GM12891 (cell line): ENCODE data around the gene TMEM121B.

Experiments used
- DNase-seq: peaks from one replicate; pipeline ENCODE4 v3.0.0; 2011; ENCODE audit warnings: low spot score; ENCODE audit not compliant: insufficient read length
- FAIRE-seq: peaks from 2 replicates; lab custom pipeline; 2011; peaks lifted over from hg19 to GRCh38; lab: Jason Lieb, UNC
- PAX5 ChIP-seq: IDR thresholded peaks from 2 replicates; pipeline ENCODE4 v1.6.1; 2011; ENCODE audit warnings: low read length, moderate library complexity, mild to moderate bottlenecking; ENCODE audit not compliant: insufficient read depth, severe bottlenecking
- POLR2A ChIP-seq: IDR thresholded peaks from 2 replicates; pipeline ENCODE4 v1.6.1; 2011; ENCODE audit warnings: low read depth, low read length, control low read depth
- POLR2AphosphoS5 ChIP-seq: IDR thresholded peaks from 2 replicates; pipeline ENCODE4 v1.6.1; 2011; ENCODE audit warnings: low read depth, low read length, control low read depth
- POU2F2 ChIP-seq: IDR thresholded peaks from 2 replicates; pipeline ENCODE4 v1.6.1; 2011; ENCODE audit warnings: low read depth, mild to moderate bottlenecking, control low read depth, low read length, moderate library complexity
- SPI1 ChIP-seq: IDR thresholded peaks from 2 replicates; pipeline ENCODE4 v1.6.1; 2011; ENCODE audit warnings: low read depth, low read length, control low read depth
- TAF1 ChIP-seq: IDR thresholded peaks from 2 replicates; pipeline ENCODE4 v1.6.1; 2011; ENCODE audit warnings: low read depth, low read length, control low read depth

The TMEM121B gene

DNA sequence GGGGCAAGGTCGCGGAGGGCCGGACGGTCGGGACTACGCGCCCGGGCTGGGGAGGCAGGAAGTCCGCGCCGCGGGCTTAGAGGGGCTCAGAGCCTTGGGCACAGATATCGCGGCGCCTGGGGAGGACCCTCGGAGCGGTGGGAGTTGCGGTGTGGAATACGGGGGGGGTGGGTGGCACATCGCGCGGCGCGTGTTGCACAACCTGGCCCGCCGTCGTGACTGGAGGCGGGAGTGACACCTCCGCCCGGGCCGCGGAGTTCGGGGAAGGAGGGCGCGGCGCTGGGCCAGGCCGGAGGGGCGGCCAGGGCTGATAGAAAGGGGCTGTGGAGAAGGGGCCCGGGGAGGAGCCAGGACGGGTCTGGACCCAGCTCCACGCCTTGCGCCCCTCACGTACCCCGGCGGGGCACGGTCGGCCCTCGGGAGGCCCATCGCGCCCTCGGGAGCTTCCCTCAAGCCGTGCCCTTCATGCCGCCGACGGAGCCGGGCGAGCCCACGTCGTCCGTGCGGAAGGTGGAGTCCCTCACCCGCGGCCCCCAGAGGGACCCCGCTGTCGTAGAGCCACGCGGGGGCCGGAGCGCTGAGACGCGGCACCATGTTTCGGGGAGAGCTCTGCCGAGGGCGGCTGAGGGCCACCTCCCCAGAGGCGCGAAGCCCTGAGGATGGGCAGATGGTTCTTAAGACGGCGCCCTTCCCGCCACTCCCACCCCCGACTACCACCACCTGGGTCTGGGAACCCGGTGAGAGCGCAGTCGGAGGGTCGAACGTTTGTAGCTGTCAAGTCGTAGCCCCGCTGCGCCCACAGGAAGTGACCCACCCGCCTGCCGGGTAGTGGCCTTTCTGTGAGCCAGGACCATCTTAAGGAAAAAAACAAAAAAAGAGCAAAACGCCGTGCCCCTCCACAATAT lies 35.6 kb downstream of the TMEM121B start:
- DNase-seq (no peak), FAIRE-seq (no peak)
- no peak for TF ChIP-seq SPI1
- no peak for TF ChIP-seq POLR2A
- no peak for TF ChIP-seq TAF1
- no peak for TF ChIP-seq POU2F2
- no peak for TF ChIP-seq POLR2AphosphoS5
- no peak for TF ChIP-seq PAX5

DNA sequence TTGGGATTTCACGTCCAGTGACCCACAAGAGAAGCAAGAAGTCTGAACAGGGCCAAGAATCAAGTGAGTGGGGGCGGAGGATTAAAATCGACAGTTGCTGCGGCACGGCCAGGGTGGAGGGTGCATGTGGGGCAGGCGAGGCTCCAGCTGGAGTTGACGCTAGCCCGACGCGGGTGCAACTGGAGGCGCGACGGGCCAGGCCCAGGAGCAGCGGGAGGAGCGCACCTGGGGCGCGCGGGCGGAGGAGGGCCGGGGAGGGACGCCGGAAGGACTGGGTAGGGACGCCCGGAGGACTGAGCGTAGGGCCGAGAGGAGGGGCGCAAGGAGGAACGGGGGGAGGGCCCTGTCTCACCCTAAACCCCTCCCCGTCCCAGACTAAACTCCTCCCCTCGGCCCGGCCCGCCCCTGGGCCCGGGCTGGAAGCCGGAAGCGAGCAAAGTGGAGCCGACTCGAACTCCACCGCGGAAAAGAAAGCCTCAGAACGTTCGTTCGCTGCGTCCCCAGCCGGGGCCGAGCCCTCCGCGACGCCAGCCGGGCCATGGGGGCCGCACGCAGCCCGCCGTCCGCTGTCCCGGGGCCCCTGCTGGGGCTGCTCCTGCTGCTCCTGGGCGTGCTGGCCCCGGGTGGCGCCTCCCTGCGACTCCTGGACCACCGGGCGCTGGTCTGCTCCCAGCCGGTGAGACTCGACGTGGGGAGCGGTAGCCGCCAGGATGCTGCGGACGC lies 36.4 kb downstream of the TMEM121B start, which contains the start of gene IL17RA:
Gene IL17RA (plus strand): TSS at position 447 of the 723 bp plus-strand sequence. CDS start 92 bp downstream, at position 539.
- peak; percentile 96 for FAIRE-seq
- TF ChIP-seq SPI1 = 0 out of 2 replicates have a peak, but pooled peaks have one; percentile 7
- peak; percentile 36; the same call in 1 of the 2 replicates for TF ChIP-seq POLR2AphosphoS5
- 0 out of 2 replicates have a peak, but pooled peaks have one; percentile 9 for TF ChIP-seq POU2F2
- TF ChIP-seq POLR2A = peak; percentile 58; the same call in 1 of the 2 replicates
- TF ChIP-seq TAF1 = peak; percentile 71; the same call in 1 of the 2 replicates
- TF ChIP-seq PAX5 = no peak
- DNase-seq = peak; percentile 89

DNA sequence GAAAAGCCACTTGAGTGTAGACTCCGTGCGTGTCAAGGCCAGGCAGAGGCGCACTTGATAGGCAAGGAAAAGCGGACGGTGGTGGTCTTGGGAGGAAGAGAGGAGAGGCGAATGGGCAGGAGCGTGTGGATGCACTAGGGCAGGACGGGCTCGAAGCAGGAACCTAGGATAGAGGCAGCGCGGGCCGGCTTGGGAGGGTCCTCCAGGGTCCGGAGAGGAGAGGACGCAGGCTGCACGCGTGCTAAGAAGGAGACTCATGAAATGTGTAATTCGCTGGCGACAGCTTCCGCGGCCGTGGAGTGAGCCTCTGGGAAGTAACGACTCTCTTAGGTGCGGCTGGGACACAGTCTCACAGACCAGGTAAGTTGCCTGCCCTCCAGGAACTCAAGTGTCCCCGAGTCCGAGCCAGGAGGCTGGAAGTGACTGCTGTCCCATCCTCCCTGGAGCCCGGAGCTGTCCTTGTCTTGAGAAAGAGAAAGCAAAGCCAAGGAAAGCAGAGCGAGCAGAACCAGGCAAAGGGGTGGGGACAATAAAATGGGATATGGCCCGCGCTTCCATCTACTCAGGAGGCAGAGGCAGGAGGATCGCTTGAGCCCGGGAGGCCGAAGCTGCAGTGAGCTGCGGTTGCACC lies 37.2 kb downstream of the TMEM121B start:
- DNase-seq = no peak
- peak; percentile 9 for FAIRE-seq
- TF ChIP-seq POLR2AphosphoS5 = no peak

DNA sequence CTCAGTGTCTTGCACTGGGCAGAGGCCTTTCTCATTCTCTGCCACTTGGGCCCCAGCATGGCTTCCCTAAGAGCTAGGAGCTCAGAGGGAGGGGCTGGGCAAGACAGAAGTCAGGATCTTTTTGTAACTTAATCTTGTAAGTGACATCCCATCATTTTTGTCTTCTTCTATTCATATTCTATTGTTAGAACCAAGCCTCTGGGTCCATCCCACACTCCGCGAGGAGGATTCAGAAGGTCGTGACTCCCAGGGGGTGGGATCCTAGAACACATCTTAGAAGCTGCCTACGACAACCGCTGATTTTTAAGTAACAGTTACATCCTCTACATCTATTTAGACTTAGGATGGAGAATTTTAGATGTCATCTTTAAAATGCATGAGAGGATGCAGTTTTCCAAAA lies 37.9 kb downstream of the TMEM121B start:
- DNase-seq (no peak), FAIRE-seq (no peak)
- TF ChIP-seq POLR2A (no peak), POLR2AphosphoS5 (no peak), TAF1 (no peak), POU2F2 (no peak), SPI1 (no peak), PAX5 (no peak)

DNA sequence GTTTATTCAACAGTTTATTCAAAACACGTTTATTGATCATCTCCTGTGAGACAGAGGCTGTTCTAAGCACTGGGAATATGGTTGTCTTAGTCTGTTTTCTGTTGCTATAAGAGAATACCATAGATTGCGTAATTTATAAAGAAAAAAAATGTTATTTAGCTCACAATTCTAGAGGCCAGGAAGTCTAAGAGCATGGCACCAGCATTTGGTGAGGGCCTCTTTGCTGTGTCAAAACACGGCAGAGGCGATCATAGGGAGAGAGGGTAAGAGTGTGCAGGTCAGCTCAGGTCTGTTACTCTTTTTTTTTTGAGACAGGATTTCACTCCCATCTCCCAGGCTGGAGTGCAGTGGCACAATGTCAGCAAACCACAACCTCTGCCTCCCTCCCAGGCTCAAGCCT lies 41.6 kb downstream of the TMEM121B start:
- TF ChIP-seq POLR2AphosphoS5 (no peak), PAX5 (no peak), TAF1 (no peak), POLR2A (no peak), SPI1 (no peak), POU2F2 (no peak)
- FAIRE-seq (no peak), DNase-seq (no peak)

DNA sequence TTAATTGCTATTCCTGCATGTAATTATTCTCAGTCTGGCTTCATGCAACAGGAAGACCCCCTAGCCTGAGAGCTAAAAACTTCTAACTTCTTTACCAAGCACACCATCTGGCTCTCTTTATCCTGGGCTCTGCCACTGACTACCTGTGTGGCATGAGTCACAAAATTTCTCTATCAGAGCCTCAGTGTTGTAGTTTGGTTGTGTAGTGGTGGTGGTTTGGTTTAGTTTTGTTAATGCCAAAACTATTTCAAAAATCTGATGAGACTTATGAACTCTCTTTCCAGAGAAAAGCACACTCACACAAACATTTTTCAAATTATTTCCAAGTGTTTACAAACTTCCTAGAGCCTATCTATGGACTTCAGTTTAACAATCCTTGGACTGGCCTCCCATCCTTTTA lies 43.9 kb downstream of the TMEM121B start:
- DNase-seq (no peak), FAIRE-seq (no peak)
- TF ChIP-seq POLR2A = no peak
- no peak for TF ChIP-seq PAX5
- TF ChIP-seq TAF1 = no peak

DNA sequence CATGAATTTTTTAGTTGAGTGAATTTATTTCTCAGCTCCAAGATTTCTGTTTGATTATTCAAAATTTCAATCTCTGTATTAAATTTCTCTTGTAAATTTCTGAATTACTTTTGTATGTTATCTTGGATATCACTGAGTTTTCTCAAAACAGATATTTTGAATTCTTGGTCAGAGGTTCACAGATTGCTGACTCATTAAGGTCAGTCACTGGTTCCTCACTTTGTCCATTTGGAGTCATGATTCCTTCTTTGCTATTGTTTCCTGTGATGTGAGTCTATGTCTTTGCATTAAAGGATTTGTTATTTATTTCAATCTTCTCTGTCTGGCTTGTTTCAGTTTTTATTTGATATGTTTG lies 46.5 kb downstream of the TMEM121B start:
- DNase-seq (no peak), FAIRE-seq (no peak)
- TF ChIP-seq POU2F2 (no peak), TAF1 (no peak), SPI1 (0 out of 2 replicates have a peak, but pooled peaks have one; percentile 20), POLR2A (no peak)

DNA sequence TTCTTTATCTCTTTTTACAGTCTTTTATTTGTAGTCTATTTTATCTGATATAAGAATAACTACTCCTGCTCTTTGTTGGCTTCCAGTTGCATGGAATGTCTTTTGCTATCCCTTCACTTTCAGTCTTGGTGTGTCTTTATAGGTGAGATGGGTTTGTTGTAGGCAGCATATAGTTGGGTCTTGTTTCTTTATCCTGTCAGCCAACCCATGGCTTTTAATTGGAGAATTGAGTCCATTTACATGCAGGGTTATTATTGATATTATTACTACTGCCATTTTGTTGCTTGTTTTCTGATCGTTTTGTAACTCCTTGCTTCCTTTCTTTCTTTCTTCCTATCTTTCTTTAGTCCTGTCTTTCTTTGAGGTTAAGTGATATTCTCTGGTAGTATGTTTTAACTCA lies 48.3 kb downstream of the TMEM121B start:
- no peak for FAIRE-seq
- DNase-seq = no peak
- TF ChIP-seq POLR2AphosphoS5 (no peak), TAF1 (no peak), POLR2A (no peak), SPI1 (no peak), POU2F2 (no peak), PAX5 (no peak)
